ENCODE measurements around the gene EHMT1.

DNA sequence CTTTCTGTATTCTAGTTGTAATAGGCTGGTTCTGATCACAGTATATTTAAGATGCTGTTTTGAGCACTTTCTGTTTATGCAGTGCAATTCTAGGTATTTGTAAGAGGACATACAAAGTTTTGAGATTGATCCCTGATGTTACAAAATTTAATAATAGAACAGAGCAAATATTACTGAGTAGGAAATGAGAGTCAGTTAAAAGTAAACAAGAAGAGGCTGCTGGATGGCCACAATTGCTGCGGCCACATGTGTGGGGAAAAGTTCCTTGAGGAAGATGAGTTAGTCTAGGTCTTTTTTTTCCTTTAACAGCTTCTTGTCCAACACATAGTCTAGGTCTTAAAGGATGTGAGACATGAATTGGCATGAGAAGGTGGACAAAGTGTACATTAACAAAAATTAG, 11.3 kb downstream of the EHMT1 start:
- TF ChIP-seq CTCF (conservative IDR thresholded peaks at IDR 0.05; ENCODE audit: low read length) (no peak), EZH2phosphoT487 (IDR thresholded peaks at IDR 0.05; ENCODE audit: borderline replicate concordance, low read depth, low read length) (no peak)
